HEK293T (cell line): ENCODE measurements around the gene SULT1A1.
"Not testable (repeated sequence)": the region's sequence is repeated elsewhere in the genome, so short reads cannot be mapped to it uniquely, and the experiment has no call there.

Experiments used
- CTCF ChIA-PET: fragments of 350-600 bp; formaldehyde crosslinking; extraction: SDS; loops from one replicate; lab custom pipeline; 2021; ENCODE audit warnings: antibody characterized with exemption, inconsistent platforms; lab: Yijun Ruan, JAX
- POLR2A ChIA-PET: fragments of 350-600 bp; formaldehyde crosslinking; extraction: SDS; loops from one replicate; lab custom pipeline; 2020; ENCODE audit warnings: antibody characterized with exemption, inconsistent platforms; lab: Yijun Ruan, JAX
- DNase-seq: peaks from one replicate; pipeline ENCODE4 v3.0.0; 2012; ENCODE audit warnings: mixed read lengths; ENCODE audit errors: extremely low spot score
- ARNT ChIP-seq: fragments of 450-650 bp; IDR thresholded peaks from 2 replicates; pipeline ENCODE4 v1.6.1; 2017; ENCODE audit warnings: mild to moderate bottlenecking
- BHLHE40 ChIP-seq: fragments of 450-650 bp; IDR thresholded peaks from 2 replicates; pipeline ENCODE4 v1.6.1; 2016; ENCODE audit warnings: mild to moderate bottlenecking, moderate library complexity, borderline replicate concordance
- CTBP1 ChIP-seq: fragments of 450-650 bp; IDR thresholded peaks from 2 replicates; pipeline ENCODE4 v1.6.1; 2016; ENCODE audit warnings: borderline replicate concordance
- FOXA1 ChIP-seq: fragments of 450-650 bp; IDR thresholded peaks from 2 replicates; pipeline ENCODE4 v1.6.1; 2016; ENCODE audit warnings: mild to moderate bottlenecking
- FOXK2 ChIP-seq: fragments of 450-650 bp; IDR thresholded peaks from 2 replicates; pipeline ENCODE4 v1.6.1; 2016; ENCODE audit warnings: mild to moderate bottlenecking
- FOXM1 ChIP-seq: fragments of 450-650 bp; IDR thresholded peaks from 2 replicates; pipeline ENCODE4 v1.6.1; 2017; ENCODE audit warnings: mild to moderate bottlenecking, borderline replicate concordance
- HDGF ChIP-seq: fragments of 450-650 bp; IDR thresholded peaks from 2 replicates; pipeline ENCODE4 v1.6.1; 2017; ENCODE audit warnings: antibody characterized with exemption, borderline replicate concordance
- L3MBTL2 ChIP-seq: fragments of 450-650 bp; conservative IDR thresholded peaks from 2 replicates; pipeline ENCODE4 v1.6.1; 2016; ENCODE audit warnings: mild to moderate bottlenecking
- NFRKB ChIP-seq: fragments of 450-650 bp; IDR thresholded peaks from 2 replicates; pipeline ENCODE4 v1.6.1; 2016; ENCODE audit warnings: mild to moderate bottlenecking, moderate library complexity
- SP1 ChIP-seq: fragments of 450-650 bp; IDR thresholded peaks from 2 replicates; pipeline ENCODE4 v1.6.1; 2017
- SUZ12 ChIP-seq: fragments of 450-650 bp; IDR thresholded peaks from 2 replicates; pipeline ENCODE4 v1.6.1; 2016; ENCODE audit warnings: mild to moderate bottlenecking
- TARDBP ChIP-seq: fragments of 450-650 bp; IDR thresholded peaks from 2 replicates; pipeline ENCODE4 v1.6.1; 2016
- ZNF384 ChIP-seq: fragments of 450-650 bp; IDR thresholded peaks from 2 replicates; pipeline ENCODE4 v1.6.1; 2016
- TF ChIP-seq, protein P1 (sequence below): fragments of 450-650 bp; IDR thresholded peaks from 2 replicates; pipeline ENCODE4 v1.6.1; 2016

SULT1A1 gene

DNA sequence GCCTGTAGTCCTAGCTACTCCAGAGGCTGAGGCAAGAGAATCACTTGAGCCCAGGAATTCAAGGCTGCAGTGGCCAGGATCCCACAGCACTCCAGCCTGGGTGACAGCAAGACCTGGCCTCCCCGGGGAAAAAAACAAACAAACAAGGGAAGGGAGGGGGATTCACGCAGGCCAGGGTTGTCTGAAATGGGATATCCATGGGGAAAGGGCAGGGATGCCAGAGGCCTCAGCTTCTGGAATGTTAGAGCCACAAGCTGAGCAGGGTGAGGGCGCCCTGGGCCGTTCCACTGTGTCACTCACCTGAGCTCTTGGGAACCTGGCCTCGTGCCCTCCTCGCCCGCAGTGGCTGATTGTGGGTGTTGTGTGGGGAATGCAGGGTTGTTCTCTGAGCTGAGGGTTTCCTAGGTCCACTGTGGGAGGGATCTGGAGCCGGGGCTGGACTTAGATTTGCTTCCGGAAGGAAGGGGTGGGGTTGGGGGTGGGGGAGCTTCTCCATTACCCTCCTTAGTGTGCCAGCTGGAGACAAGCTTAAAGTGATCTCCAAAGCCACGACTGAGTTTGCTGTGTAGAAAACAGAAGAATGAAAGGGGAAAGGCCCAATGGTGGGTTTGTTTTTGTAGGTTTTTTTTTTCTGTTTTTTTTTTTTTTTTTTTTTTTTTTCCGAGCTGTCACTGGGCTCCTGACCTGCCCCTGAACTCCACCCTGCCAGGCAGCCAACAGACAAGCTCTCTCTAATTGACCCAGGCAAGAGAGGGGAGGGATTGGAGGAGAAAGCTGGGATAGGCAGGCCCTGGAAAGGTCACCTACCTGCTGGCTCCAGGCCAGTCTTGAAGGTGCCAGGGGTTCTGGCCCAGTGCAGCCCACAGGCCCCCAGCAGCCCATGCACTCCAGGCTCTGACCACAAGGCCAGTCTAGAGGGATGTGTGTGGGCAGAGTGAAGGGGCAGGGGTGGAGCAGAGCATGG, at the start of gene SULT1A1:
Gene SULT1A1, minus strand, starts transcription at position 414 of the 964 bp plus-strand sequence. CDS start 1,189 bp downstream, outside the sequence.
- no peak for DNase-seq
- TF ChIP-seq L3MBTL2 (no peak), FOXM1 (no peak), NFRKB (no peak), TARDBP (no peak), ZNF384 (peak; percentile 77; the same call in 1 of the 2 replicates), FOXK2 (no peak), HDGF (no peak)
- POLR2A ChIA-PET = interaction anchor here (0.7 to 1.4 kb wide), 3 partner anchors 12 to 56 kb away, joined by 3 to 5 read pairs (median 4); partner anchors contain the start of gene SGF29
- CTCF ChIA-PET = interaction anchor here (0.7 kb wide), 2 partner anchors 38 to 1764 kb away, joined by 3 read pairs; no protein-coding TSS in a partner anchor

DNA sequence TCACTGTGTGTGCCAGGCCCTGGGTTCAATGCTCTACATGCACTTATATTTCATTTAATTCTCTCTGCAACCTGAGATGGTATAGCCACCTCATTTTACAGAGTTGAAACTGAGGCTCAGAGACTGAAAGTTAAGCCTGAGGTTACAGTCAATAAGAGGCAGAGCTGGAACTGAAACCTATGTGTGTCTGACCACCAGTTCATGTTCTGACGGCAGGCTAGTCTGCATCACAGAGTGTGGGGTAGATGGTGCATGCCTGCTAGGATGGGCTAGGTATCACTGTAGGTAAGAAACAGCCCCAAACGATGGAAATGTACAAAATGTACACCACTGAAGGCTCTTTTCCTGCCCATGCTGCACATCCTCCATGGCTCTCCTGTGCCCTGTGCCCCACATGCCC, 30.1 kb upstream of the SULT1A1 start:
- POLR2A ChIA-PET, DNase-seq, CTCF ChIA-PET: not testable (repeated sequence)

DNA sequence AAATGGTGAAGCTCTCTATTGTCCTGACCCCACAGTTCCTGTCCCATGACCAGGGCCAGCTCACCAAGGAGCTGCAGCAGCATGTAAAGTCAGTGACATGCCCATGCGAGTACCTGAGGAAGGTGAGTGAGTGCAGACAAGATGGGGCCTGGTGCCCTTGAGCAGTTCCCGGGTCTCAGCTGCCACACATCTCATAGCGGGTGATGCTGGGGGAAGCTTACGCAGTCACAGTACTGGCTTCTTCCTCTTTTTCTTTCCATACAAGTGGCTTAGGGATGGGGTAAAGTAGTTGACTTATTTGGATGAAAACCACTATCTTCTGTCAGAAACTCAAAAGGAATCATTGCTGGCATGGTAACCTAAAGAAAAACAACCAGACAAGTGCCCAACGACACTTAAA, 28.5 kb upstream of the SULT1A1 start:
- POLR2A ChIA-PET, CTCF ChIA-PET, DNase-seq: not testable (repeated sequence)

DNA sequence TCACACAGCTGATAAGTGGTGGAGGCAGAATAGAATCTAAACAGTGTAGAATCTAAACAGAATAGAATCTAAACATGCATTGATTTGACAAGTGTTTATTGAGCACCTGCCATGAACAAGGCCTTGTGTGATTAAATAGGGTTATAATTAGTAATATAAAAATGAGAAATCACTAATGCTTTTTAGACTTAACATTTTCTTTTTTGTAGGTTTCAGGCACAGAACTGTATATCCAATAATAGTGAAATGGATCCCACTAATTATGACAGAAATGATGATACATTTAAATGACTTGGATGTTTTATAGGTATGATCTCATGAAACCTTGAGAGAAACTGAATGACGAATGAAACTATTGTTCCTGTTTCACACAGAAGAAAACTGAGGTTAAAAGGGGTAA, 27.9 kb upstream of the SULT1A1 start, which contains the start of gene NPIPB8:
Gene NPIPB8, plus strand, starts transcription at position 301 of the 400 bp plus-strand sequence. CDS start 296 bp downstream, outside the sequence.
- DNase-seq, POLR2A ChIA-PET: not testable (repeated sequence)

DNA sequence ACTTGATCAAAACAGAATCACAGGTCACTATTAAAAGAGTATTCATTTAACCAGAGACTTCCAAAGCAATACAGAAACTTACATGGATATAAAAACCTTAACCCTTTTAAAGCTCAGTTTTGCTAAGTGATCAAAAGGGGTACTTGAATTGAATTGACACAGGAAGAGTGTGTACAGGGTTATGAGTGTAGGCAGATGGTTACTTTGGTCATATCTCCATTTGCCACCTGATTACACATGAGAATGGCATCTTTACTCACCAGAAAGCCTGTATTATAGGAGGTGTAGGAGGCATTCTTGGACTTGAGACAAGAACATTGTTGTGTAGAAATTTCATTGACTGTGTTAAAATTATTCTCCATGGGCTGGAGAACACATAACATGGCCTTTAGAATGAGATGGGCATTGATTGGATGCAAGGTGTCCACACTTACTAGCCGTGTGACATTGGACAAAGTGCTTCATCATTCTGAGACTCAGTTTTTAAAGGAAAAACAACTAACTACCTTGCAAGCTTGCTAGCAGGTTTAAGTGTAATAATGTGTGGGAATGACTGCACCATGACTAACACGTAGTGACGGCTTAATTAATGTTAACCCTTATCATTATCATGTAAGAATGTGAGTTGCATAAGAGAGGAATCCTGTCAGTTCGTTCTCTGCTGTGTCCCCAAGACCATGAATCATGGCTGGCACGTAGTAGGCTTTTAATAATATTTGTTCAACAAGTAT, 26.4 kb upstream of the SULT1A1 start:
- POLR2A ChIA-PET, DNase-seq, CTCF ChIA-PET: not testable (repeated sequence)

More for the DNA sequence above, 27.9 kb upstream of the SULT1A1 start, which contains the start of gene NPIPB8:
- CTCF ChIA-PET = not testable (repeated sequence)

DNA sequence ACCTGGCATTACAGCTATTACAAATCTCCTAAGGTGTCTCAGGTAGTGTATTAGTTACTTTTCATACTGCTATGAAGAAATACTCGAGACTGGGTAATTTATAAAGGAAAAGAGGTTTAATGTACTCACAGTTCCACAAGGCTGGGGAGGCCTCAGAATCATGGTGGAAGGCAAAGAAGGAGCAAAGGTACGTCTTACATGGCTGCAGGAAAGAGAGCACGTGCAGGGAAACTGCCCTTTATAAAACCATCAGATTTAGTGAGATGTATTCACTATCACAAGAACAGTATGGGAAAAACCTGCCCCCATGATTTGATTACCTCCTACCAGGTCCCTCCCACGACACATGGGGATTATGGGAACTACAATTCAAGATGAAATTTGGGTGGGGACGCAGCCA, 21.1 kb upstream of the SULT1A1 start:
- POLR2A ChIA-PET, DNase-seq, CTCF ChIA-PET: not testable (repeated sequence)

DNA sequence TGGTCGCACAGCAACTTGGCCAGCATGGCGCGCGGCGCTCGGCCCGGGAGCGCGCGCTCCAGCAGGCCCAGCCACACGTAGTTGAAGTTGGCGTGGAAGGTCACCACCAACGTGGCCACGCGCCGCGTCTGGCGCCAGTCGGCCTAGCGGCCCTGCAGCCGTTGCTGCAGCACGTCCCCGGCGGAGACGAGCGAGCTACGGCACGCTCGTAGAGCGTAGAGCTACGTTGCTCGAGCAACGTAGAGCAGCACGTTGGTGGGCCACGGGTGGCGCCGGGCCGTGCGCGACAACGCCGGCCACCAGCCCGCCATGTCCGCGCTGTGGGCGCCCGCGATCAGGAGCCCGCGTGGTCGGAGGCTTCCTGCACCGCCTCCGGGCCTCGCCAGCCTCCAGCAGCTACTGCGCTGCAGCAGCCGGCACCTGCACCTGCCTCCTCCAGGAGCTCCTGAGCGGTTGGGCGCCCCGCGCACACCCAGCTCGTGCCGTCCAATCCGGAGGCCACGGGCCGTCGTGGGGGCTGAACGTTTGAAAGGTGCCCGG, 13.4 kb upstream of the SULT1A1 start:
- DNase-seq = no peak
- CTCF ChIA-PET = no interaction called here
- TF ChIP-seq SP1 (no peak), TARDBP (no peak), ARNT (no peak), FOXA1 (no peak), CTBP1 (no peak), L3MBTL2 (no peak), SUZ12 (no peak), FOXM1 (no peak), NFRKB (no peak), ZNF384 (no peak), BHLHE40 (no peak), FOXK2 (no peak)
- TF ChIP-seq, protein P1, sequence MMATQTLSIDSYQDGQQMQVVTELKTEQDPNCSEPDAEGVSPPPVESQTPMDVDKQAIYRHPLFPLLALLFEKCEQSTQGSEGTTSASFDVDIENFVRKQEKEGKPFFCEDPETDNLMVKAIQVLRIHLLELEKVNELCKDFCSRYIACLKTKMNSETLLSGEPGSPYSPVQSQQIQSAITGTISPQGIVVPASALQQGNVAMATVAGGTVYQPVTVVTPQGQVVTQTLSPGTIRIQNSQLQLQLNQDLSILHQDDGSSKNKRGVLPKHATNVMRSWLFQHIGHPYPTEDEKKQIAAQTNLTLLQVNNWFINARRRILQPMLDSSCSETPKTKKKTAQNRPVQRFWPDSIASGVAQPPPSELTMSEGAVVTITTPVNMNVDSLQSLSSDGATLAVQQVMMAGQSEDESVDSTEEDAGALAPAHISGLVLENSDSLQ = no peak
- POLR2A ChIA-PET = no interaction called here

DNA sequence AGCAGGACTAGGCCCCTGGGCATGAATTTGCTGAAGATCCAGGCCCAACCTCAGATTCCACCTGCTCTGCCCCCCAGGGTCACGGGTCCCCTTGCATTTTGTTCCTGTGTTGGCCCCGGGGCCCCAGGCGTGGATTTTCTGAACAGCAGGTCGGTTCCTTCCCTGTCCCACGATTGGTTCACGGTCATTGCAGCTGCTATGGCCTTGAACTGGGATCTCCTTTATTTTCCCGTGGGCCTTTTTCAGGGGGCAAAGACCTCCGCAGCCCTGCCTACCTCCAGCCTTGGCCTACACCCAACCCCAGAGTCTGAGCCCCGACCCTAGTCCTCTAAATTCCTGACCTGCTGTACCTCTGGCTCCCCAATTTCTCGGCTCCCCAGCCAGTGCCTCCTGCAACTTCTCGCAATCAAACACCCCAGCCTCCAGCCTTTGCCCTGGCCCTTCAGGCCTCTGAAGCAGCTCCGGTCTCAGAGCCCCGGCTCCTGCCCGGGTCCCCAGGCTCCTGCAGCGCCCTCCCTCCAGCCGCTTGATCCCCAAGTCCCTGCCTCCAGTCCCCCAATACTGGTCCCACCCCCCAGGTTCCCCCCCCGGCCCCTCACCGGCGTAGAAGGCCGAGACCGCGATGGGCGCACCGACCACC, 12.8 kb upstream of the SULT1A1 start:
- DNase-seq, POLR2A ChIA-PET, CTCF ChIA-PET: not testable (repeated sequence)
